ENCODE measurements around the gene TAF4. TPM values are rescaled to one million over a fixed set of nuclear protein-coding genes. Genes with fewer than 3 reads are reported as not detected.
"Not testable (repeated sequence)": the region's sequence is repeated elsewhere in the genome, so short reads cannot be mapped to it uniquely, and the experiment has no call there.

Gene TAF4
- polyA plus RNA-seq, 1 donor = 20.0 TPM

DNA sequence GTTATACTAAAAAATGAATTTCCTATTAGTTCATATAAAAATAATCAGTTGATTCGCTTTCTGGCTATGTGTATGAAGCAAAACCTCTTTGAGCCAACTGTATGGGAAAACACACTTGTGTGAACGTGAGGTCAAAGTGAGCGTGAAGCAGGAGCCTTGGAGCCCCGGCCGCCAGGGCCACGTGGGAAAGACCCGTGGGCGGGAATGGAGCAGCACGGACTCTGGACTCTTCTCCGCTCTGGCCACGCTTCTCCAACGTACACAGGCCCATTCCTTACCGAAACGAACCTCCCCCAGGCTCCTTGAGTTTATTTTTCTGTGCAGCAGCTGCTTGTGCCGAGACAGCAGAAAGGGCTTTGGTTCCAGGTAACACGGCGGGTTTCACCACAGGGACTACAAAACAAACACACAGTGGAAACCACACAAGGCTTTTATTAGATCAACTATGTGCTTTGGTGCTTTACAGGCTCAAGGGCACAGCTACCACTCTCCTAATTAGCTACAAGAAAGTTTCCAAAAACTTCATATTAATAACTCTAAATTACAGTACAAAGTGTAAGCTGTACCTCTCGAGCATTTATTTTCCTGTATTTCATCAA, 62.7 kb downstream of the TAF4 start:
- DNase-seq = no peak

DNA sequence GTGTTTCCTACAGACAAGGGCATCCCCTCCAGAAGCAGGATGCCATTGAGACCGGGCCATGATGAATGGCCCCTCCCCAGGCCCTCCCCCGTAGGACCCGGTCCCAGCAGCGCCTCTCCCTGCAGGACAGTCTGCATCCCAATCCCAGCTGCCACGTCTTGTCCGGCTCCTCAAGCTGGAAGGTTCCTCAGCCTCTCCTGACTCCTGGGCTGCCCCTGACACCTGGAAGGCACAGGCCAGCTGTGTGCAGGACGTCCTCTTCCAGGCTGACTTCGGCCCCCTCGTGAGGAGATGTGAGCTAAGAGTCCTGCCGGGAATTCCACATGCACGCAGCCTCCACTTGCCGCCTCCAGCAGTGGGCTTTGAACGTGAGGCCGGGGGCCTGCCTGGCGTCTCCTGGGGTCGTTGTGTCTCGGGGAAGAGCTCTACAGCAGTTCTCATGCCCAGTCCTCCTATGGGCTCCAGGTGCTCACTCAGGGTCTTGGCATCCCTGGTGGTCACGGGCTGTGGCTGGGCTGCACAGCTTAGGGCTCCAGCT, 64.4 kb downstream of the TAF4 start:
- no peak for DNase-seq

DNA sequence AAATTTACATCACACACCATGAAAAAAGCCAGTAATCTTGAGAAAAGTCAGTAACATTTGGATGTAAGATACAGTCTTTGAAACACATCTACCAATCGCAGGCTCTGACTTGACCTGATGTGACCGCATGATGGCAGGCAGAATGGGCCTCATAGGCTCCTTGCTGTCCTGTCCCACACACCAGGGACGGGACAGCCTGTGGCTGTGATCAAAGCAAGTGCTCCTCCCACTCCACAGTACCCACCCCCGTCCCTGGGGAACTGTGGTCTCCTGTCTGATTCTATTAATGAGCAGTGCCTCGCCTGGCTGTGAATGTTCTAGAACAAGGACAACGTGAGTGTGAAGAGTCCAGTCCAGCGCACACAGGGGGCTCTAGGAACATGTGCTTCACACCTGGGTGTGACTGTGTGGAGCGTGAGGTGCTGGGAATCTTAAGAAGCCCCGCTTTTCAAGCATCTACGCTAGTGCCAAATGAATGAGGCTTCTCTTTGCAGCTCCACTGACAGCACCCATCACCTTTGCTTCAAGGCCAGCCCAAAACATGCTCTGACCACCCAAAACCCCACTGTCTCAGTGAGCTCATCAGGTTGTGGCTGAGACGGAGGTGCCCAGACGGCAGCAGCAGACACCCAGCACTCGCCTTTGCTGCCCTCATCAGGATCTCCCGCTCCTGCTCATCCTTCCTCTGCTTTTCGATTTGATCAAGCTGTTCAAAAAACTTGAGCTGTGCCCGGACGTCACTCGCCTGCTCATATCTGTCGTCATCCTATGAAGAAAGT, 67.1 kb downstream of the TAF4 start:
- DNase-seq = no peak

DNA sequence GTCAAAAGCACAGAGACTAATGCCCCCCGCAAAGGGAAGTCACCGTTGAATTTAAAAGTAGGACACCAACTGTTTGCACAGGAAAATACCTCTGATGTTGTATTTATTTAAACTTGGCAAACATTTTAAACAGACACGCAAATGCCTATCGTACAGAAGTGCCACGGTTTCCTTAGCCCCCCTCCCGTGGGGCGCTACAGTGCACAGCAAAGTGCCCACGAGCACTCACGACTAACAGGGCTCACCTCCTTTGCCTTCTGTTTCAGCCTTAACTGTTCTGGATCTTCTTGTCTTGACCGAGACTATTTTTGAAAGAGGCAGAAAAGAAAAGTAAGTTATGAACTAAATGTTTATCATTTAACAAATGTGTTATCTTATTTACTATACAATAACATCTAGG, 67.8 kb downstream of the TAF4 start:
- no peak for DNase-seq

DNA sequence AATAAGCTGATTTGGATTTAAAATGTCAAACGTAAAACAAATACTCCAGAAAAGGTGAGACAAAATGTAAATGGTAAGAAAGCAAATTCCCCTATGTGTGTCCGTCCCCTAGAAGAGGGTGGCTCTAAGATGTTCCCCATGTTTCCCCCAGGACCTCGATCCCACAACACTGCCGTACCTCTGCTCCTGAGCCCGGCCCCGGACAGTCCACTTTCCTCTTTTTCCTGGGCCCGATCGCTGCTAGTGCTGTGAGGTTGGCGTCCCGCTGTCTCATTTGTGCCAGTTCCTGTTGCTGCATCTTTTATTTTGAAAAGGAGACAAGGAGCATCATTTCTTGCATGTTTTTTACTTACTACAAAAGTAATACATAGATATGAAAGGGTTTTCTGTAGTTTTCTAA, 68.3 kb downstream of the TAF4 start:
- DNase-seq = no peak

DNA sequence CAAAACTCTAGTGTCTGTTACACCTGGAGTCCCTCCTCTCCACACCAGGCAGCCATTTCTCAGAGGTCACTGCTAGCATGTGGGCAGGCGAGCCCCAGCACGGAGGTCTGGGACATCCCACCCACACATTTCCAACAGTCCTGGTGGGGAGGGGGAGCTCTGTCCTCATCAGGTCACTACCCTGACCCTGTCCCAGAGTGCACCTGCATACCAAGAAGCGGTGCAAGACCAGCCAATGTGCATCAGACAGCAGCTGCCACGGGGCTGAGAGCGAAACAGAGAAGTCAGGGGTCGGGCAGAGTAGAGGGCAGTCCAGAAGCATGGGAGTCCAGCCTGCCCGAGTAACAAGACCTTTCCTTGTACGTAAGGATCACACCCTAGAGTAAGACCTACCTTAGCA, 71.1 kb downstream of the TAF4 start:
- DNase-seq = no peak

DNA sequence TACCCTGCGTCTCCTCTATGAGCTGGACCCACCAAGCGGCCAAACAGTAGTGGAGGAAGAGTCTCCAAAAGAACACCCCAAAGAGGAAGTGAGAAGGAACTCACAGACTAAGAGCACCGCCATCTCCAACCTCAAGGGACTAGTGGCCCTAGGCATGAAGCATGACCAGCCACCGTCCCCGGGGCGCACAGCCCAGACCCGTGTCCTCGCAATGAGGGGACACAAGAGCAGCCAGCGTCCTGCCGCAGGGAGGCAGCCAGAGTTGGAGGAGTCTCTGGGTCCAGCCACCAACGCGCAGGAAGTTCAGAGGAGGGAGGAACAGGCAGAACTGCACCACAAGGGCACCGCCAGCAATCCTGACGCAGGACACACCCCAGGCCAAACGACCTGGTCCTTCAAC, 72.6 kb downstream of the TAF4 start:
- DNase-seq = no peak

DNA sequence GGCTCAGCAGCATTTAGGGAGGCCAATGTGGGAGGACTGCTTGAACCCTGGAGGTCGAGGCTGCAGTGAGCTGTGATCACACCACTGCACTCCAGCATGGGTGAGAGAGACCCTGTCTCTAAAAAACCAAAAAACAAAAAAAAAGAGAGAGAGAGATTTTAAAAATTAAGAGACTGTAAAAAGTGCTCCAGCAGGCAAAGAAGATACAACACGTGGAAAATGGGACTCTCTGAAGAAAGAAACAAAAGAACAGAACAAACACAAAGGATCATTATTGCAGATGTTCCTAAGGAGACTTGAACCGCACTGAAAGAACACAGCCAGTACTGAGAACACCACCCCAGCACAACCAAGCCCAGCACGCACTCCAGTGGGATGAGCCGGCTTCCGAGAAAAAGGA, 74.2 kb downstream of the TAF4 start:
- no peak for DNase-seq

DNA sequence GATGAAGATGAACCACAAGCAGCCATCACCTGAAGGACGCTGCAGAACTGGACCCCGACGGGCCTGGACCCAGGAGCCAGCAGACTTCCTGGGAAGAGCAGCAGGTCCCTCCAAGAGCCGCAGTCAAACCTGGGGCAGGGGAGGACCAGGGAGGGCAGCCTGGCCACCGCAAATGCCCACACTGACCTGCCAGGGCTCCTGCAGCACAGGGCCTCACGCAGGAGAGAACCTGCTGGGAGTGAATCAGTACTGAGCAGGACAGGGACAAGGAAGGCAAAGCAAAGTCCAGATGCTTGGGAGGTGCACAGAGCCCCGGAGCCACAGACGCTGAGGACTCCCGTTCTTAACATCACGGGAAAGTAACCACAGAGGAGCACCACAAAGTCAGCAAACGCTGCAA, 75.2 kb downstream of the TAF4 start:
- DNase-seq = no peak

DNA sequence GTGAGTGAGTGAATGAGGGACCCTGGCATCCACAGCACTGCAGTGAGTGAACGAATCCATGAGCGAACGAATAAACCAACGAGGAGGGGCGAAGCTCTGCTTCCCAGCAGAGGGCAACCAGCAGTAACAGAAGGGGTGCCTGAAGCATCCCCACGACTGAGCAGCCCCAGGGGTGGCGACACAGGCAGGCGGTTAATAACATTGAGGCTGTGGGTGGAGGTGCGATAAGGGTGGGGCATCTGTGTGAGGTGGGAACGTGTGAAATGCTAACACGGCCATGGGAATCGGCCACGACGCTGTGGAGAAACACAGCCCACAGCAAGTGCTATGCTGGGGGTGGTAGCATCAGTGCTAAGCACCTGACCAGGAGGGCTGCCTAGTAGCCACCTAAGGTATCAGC, 75.9 kb downstream of the TAF4 start:
- DNase-seq = no peak

DNA sequence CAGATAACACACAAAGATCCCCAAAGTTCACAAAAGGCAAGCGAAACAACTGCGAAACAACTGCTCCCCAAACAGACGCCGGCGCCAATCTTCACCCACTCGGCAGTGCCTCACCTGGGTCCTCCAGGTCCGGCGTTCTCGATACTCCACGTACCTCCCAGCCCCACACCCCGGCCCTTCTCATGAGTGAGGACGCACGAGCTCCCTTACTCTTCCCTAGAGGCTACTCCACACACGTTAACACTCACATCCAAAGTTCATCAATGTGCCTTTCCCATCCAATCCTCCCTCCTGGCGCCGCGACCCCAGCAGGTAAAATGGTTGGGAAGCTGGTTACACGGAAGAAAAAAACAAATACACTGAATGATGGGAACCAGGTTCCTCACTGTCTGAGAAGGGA, 77.0 kb downstream of the TAF4 start:
- no peak for DNase-seq

DNA sequence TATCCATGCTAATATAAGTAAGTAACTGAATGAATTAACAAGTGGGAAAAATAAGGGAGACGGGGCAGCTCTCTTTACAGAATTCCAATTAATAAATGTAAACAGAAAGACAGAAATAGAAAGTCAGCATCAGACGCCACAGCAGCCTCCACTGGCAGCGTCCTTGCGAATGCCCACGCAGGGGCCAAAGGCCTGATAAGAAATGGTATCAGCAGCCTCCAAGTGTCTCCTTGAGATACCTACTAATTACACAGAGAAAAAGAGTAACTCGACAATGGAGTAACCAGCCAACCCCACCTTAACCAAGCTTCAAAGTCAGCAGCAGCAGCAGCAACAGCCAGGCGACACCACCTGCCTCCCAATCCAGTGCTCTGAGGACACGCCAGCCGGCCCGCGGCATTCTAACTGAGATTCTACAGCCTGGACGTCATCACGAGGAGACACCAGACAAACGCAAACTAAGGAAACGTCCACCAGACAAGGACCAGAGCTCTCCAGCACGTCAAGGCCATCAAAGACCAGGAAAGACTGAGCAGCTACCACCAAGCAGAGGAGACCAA, 78.8 kb downstream of the TAF4 start:
- no peak for DNase-seq

DNA sequence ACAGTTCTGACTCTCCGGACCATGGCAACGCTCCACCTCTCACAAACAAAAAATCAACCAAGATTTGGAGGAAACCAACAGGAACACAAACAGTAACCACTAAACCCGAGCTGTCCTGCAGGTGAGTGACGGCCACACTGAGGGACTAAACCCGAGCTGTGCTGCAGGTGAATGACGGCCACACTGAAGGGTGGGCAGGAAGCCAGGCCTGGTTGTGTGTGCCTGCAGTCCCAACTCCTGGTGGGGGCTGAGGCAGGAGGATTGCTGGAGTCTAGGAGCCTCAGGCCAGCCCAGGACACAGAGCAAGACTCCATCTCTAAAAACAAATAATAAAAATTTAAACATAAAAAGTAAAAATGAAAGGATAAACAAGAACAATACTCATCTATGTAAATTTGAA, 80.6 kb downstream of the TAF4 start:
- DNase-seq = no peak

DNA sequence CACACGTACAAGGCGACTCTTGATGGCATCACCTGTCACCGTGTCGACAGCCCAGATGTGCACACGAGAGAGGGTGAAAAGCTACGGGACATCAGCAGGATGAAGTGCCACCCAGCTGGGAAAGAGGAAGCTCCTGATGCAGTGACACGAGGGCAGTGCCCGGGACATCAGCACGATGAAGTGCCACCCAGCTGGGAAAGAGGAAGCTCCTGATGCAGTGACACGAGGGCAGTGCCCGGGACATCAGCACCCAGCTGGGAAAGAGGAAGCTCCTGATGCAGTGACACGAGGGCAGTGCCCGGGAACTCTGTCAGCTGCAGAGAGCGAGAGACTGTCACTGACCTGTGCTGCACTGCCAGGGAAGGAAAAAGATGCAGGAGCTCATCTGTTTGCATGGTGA, 81.2 kb downstream of the TAF4 start:
- DNase-seq = not testable (repeated sequence)

DNA sequence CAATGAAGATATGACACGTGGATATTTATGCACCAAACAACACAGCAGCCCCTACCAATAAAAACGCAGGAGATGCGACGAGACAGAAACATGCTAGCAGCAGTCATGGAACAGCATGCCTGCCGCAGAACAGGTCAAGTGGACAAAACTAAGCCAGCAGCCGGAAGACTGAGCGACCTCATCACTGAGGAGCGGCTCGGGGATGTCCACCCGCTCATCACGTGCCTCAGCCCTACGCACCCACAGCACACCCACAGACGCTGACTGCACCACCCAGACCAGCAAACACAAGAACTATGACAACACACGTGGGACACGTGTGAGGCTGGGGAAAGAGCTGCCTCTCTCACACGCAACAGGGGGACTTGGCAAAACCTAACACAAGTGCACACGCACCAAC, 81.7 kb downstream of the TAF4 start:
- DNase-seq = no peak

DNA sequence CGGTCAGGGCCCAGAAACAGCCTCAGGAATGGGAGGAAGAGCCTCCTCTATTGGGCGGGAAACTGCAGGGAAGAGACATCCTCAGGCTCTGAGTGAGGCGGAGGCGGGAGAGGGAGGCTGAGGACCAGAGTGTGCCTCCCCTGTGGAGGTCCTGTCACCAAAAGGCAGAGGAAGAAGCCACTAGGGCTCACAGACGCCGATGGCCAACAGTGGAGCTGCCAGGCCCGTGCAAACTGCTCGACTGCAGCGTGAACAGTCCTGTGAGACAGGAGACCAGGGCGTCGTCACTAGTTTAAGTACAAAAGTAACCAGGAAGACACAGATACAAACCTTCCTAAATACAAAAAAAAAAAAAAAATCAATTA, 82.7 kb downstream of the TAF4 start:
- no peak for DNase-seq

DNA sequence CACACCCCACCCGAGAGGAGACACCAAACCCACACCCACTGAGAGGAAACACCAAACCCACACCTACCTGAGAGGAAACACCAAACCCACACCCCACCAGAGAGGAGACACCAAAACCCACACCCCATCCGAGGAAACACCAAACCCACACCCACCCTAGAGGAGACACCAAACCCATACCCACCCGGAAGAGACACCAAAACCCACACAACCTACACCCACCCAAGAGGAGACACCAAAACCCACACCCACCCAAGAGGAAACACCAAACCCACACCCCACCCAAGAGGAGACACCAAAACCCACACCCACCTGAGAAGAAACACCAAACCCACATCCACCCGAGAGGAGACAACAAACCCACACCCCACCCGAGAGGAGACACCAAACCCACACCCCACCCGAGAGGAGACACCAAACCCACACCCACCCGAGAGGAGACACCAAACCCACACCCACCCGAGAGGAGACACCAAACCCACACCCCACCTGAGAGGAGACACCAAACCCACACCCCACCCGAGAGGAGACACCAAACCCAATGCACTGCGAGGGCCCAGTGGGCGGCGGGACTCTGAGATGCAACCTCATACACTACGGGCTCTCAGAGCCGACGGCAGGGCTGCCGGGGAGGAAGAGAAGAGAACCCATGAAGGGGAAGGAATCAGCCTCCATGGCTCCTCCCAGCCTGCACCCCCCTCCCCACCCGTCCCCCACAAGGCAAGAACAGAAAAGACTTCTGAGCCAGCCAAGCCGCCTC, 83.3 kb downstream of the TAF4 start:
- DNase-seq = no peak

DNA sequence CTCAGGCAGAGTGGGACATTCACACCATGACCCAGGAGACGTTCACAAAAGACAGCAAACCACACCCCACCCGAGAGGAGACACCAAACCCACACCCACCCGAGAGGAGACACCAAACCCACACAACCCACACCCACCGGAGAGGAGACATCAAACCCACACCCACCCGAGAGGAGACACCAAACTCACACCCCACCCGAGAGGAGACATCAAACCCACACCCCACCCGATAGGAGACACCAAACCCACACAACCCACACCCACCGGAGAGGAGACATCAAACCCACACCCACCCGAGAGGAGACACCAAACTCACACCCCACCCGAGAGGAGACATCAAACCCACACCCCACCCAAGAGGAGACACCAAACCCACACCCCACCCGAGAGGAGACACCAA, 84.0 kb downstream of the TAF4 start:
- not testable (repeated sequence) for DNase-seq

DNA sequence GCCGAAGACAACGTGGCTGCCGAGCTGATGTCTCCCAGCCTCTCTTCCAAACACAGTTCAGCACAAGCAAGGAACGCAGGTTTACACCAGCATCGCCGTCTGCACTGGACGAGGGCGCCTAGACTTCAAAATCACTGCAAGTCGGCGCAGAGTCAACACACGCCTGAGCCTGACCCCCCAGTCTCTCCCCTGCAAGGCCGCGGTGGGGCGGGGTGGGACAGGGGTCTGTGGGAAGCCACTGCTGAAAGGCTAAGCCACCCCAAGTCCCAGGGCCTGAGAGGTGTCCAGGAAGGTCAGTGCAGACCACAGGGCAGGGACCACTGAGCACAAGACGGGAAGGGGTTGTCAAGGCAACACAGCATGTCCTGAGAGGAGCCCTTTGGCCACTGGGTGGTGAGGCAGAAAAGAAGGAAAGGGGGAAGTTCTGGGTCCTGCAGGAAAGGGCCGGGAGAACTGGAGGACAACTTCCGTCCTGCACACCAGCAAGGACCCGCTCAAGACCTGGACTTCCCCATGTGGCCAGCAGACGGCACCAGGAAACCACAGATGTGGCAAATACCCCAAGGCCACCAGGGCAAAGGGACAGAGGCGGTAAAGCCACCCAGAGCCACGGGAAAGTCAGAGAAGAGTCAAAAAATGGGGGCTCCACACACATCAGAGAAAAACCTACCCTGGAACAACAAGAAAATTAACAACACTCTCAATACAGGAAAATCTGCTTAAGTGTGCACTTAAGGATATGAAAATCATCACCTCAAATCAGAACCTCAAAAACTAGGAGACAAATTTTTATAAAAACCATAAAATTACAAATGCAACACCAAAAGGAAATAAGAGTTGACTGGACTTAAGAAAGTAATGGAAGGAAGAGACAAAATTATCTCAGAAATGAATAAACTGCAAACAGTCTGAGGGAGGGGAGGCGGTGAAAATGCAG, 84.8 kb downstream of the TAF4 start:
- DNase-seq = no peak

DNA sequence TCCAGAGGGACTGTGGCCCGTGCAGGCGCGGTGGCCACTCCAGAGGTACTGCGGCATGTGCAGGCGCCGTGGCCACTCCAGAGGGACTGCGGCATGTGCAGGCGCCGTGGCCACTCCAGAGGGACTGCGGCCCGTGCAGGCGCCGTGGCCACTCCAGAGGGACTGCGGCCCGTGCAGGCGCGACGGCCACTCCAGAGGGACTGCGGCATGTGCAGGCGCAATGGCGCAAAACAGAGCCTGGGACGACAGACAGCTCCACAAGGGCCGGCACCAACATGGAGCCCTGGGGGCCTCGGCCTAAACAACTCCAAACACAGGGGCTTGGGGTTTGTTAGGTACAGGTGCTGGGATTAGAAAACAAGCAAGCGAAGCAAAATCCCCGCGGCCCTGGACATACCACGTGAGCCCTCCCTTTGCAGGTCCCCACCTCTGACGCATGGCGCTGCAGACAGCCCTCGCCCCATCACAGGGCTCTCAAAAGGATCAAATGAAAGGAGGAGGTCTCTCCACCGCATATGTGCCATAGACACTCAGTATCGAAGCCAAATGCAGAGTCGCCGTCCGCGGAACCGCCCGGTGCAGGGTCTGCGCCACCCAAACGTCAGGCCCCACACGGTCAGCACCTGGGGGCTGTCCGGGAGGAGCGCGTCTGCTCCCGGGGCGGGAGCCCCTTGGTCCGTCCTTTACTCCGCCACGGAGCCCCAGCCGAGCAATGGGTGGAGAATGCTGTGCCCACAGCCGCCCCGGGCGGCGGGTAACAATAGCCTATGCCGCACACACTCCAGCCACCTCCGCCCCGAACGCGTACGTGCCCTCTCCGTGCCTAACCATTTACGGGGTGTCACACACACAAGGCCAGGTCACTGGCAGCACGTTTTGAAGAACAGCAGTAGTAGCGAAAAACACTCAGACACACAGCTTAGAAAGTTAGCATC, 85.7 kb downstream of the TAF4 start:
- DNase-seq = no peak

DNA sequence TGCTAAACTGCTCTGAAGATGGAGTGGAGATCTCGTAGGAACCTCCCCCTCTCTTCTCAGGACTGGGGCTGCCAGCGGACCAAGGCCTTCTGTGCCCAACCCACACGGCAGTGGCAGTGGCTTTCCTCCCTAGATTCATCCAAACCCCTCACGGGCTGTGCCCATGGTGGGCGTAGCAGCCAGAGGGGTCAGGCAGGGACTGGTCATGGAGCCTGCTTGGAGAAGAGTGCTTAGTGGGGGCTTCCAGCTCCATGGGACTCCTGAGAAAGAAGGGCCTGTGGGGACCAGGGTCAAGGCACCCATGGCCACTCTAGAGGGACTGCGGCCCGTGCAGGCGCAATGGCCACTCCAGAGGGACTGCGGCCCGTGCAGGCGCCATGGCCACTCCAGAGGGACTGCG, 86.6 kb downstream of the TAF4 start:
- no peak for DNase-seq
